ENCODE data around the gene CPTP.

CPTP gene

GRCh38 chr1:1285102-1285571 lies 39.5 kb upstream of the CPTP start:
- FAIRE-seq (no peak), DNase-seq (ENCODE audit: insufficient read length) (no peak)
- no peak for TF ChIP-seq POLR2A (IDR thresholded peaks at IDR 0.05; ENCODE audit: low read depth, low read length)
- TF ChIP-seq POLR2AphosphoS5 (IDR thresholded peaks at IDR 0.05; ENCODE audit: low read depth, low read length) = no peak
- no peak for TF ChIP-seq TAF1 (IDR thresholded peaks at IDR 0.05; ENCODE audit: borderline replicate concordance, low read depth, low read length)

GRCh38 chr1:1285611-1286311 lies 38.8 kb upstream of the CPTP start:
- no peak for DNase-seq (ENCODE audit: insufficient read length)
- TF ChIP-seq TAF1 (IDR thresholded peaks at IDR 0.05; ENCODE audit: borderline replicate concordance, low read depth, low read length) (no peak), POLR2AphosphoS5 (IDR thresholded peaks at IDR 0.05; ENCODE audit: low read depth, low read length) (no peak), POLR2A (IDR thresholded peaks at IDR 0.05; ENCODE audit: low read depth, low read length) (no peak)
- no peak for FAIRE-seq

GRCh38 chr1:1286313-1287261 lies 38.0 kb upstream of the CPTP start:
- FAIRE-seq (no peak), DNase-seq (ENCODE audit: insufficient read length) (no peak)
- TF ChIP-seq POLR2AphosphoS5 (IDR thresholded peaks at IDR 0.05; ENCODE audit: low read depth, low read length) = no peak
- TF ChIP-seq POLR2A (IDR thresholded peaks at IDR 0.05; ENCODE audit: low read depth, low read length) = no peak
- TF ChIP-seq TAF1 (IDR thresholded peaks at IDR 0.05; ENCODE audit: borderline replicate concordance, low read depth, low read length) = no peak

- DNase-seq (ENCODE audit: insufficient read length) (no peak), FAIRE-seq (no peak)
- TF ChIP-seq TAF1 (IDR thresholded peaks at IDR 0.05; ENCODE audit: borderline replicate concordance, low read depth, low read length) = no peak
- no peak for TF ChIP-seq POLR2AphosphoS5 (IDR thresholded peaks at IDR 0.05; ENCODE audit: low read depth, low read length)
- no peak for TF ChIP-seq POLR2A (IDR thresholded peaks at IDR 0.05; ENCODE audit: low read depth, low read length)
These were observed 37.1 kb upstream of the CPTP start for GRCh38 chr1:1287288-1288110.

- peak; percentile 80 for DNase-seq (ENCODE audit: insufficient read length)
- TF ChIP-seq POLR2A (IDR thresholded peaks at IDR 0.05; ENCODE audit: low read depth, low read length) (no peak), TAF1 (IDR thresholded peaks at IDR 0.05; ENCODE audit: borderline replicate concordance, low read depth, low read length) (no peak), POLR2AphosphoS5 (IDR thresholded peaks at IDR 0.05; ENCODE audit: low read depth, low read length) (no peak)
- FAIRE-seq = peak; percentile 40
These were observed 34.3 kb upstream of the CPTP start for GRCh38 chr1:1290238-1290731.

GRCh38 chr1:1291023-1291528 lies 33.5 kb upstream of the CPTP start:
- no peak for FAIRE-seq
- DNase-seq (ENCODE audit: insufficient read length) = no peak
- no peak for TF ChIP-seq TAF1 (IDR thresholded peaks at IDR 0.05; ENCODE audit: borderline replicate concordance, low read depth, low read length)
- no peak for TF ChIP-seq POLR2A (IDR thresholded peaks at IDR 0.05; ENCODE audit: low read depth, low read length)
- no peak for TF ChIP-seq POLR2AphosphoS5 (IDR thresholded peaks at IDR 0.05; ENCODE audit: low read depth, low read length)

GRCh38 chr1:1291548-1292441 lies 32.8 kb upstream of the CPTP start:
- FAIRE-seq (peak; percentile 83), DNase-seq (ENCODE audit: insufficient read length) (peak; percentile 91)
- TF ChIP-seq POLR2A (IDR thresholded peaks at IDR 0.05; ENCODE audit: low read depth, low read length) (no peak), TAF1 (IDR thresholded peaks at IDR 0.05; ENCODE audit: borderline replicate concordance, low read depth, low read length) (no peak), POLR2AphosphoS5 (IDR thresholded peaks at IDR 0.05; ENCODE audit: low read depth, low read length) (no peak)

- DNase-seq (ENCODE audit: insufficient read length) = no peak
- FAIRE-seq = no peak
- TF ChIP-seq POLR2AphosphoS5 (IDR thresholded peaks at IDR 0.05; ENCODE audit: low read depth, low read length) (no peak), TAF1 (IDR thresholded peaks at IDR 0.05; ENCODE audit: borderline replicate concordance, low read depth, low read length) (no peak), POLR2A (IDR thresholded peaks at IDR 0.05; ENCODE audit: low read depth, low read length) (no peak)
These were observed 32.2 kb upstream of the CPTP start for GRCh38 chr1:1292442-1292779.

- FAIRE-seq = no peak
These were observed 31.8 kb upstream of the CPTP start for GRCh38 chr1:1292851-1293250.

More at GRCh38 chr1:1292851-1293250, 31.8 kb upstream of the CPTP start:
- TF ChIP-seq POLR2AphosphoS5 (IDR thresholded peaks at IDR 0.05; ENCODE audit: low read depth, low read length) (no peak), TAF1 (IDR thresholded peaks at IDR 0.05; ENCODE audit: borderline replicate concordance, low read depth, low read length) (no peak), POLR2A (IDR thresholded peaks at IDR 0.05; ENCODE audit: low read depth, low read length) (no peak)
- no peak for DNase-seq (ENCODE audit: insufficient read length)

All from GM12892 (cell line).